CD4-positive, CD25-positive, alpha-beta regulatory T cell (primary cell): ENCODE results near the gene KRTAP5-6. TPM values are rescaled to one million over a fixed set of nuclear protein-coding genes. Genes with fewer than 3 reads are reported as not detected.

Experiments used
- ATAC-seq, 2 donors: fragments of 150-1000 bp; cut with Tn5 transposase; one replicate each; pipeline ENCODE4 v1.10.0; 2021; ENCODE audit warnings: low read depth in 2 of 2, moderate number of reproducible peaks in 2 of 2, moderate library complexity in 1 of 2
- DNase-seq, 3 donors: peaks; one replicate each; pipeline versions ENCODE4 v3.0.0 to v3.0.0-alpha.2; 2012 to 2022; ENCODE audit warnings: mixed read lengths in 1 of 3
- H3K27ac ChIP-seq: one replicate; pipeline ENCODE4 v1.7.0; 2013; ENCODE audit warnings: mild to moderate bottlenecking, low read length; ENCODE audit not compliant: insufficient read depth, poor library complexity, severe bottlenecking
- H3K27me3 ChIP-seq: one replicate; pipeline ENCODE4 v1.7.0; 2013; ENCODE audit warnings: low read length; ENCODE audit not compliant: control insufficient read depth, insufficient read depth
- H3K36me3 ChIP-seq: one replicate; pipeline ENCODE4 v1.7.0; 2013; ENCODE audit warnings: mild to moderate bottlenecking, low read length, moderate library complexity; ENCODE audit not compliant: control insufficient read depth, insufficient read depth
- H3K4me1 ChIP-seq: 2 replicates; pipeline ENCODE4 v1.7.0; 2013; ENCODE audit warnings: mild to moderate bottlenecking, low read length; ENCODE audit not compliant: insufficient read depth, control insufficient read depth, poor library complexity, severe bottlenecking
- H3K4me3 ChIP-seq: one replicate; pipeline ENCODE4 v1.7.0; 2013; ENCODE audit warnings: low read depth, mild to moderate bottlenecking, low read length, moderate library complexity
- H3K9me3 ChIP-seq, 2 experiments: 1 replicate in 1 of 2; 2 replicates in 1 of 2; pipeline ENCODE4 v1.7.0; 2013; ENCODE audit warnings: low read length in 2 of 2, mild to moderate bottlenecking in 1 of 2, moderate library complexity in 1 of 2; ENCODE audit not compliant: control insufficient read depth in 2 of 2
- H3K27ac Mint-ChIP-seq, 3 donors: one replicate each; pipeline ENCODE4 v1.8.0; 2020 to 2022; ENCODE audit warnings: mild to moderate bottlenecking in 3 of 3, mixed read lengths in 3 of 3, moderate library complexity in 2 of 3
- H3K27me3 Mint-ChIP-seq: one replicate; pipeline ENCODE4 v1.8.0; 2022; ENCODE audit warnings: mild to moderate bottlenecking, mixed read lengths
- H3K36me3 Mint-ChIP-seq: one replicate; pipeline ENCODE4 v1.8.0; 2020; ENCODE audit warnings: mixed read lengths
- H3K4me1 Mint-ChIP-seq, 4 donors: one replicate each; pipeline ENCODE4 v1.8.0; 2020 to 2022; ENCODE audit warnings: mixed read lengths in 4 of 4, mild to moderate bottlenecking in 1 of 4
- H3K4me3 Mint-ChIP-seq, 4 donors: one replicate each; pipeline ENCODE4 v1.8.0; 2020 to 2022; ENCODE audit warnings: mild to moderate bottlenecking in 4 of 4, mixed read lengths in 4 of 4, moderate library complexity in 3 of 4
- H3K9me3 Mint-ChIP-seq, 7 donors: one replicate each; pipeline ENCODE4 v1.8.0; 2020 to 2022; ENCODE audit warnings: mixed read lengths in 7 of 7, mild to moderate bottlenecking in 3 of 7, moderate library complexity in 2 of 7
- polyA plus RNA-seq, 4 donors: library from polyadenylated mRNA; unstranded; fragments of 300-500 nt; fragmentation: Illumina TruSeq; gene quantifications; one replicate each; pipeline ENCODE4 v1.2.3, GENCODE V29; 2021
- total RNA-seq: library from RNA; stranded (reverse); gene quantifications from one replicate; pipeline ENCODE4 v1.2.3, GENCODE V29; 2022

KRTAP5-6 gene
- total and polyA plus RNA-seq, 5 donors from 2014 or later = not detected

- ATAC-seq = no peak
- H3K27ac Mint-ChIP-seq = peak overlapping the region in 1 of 3 donors; percentile 49
Measured at GRCh38 chr11:1707751-1708150, 10.8 kb downstream of the KRTAP5-6 start.

DNA sequence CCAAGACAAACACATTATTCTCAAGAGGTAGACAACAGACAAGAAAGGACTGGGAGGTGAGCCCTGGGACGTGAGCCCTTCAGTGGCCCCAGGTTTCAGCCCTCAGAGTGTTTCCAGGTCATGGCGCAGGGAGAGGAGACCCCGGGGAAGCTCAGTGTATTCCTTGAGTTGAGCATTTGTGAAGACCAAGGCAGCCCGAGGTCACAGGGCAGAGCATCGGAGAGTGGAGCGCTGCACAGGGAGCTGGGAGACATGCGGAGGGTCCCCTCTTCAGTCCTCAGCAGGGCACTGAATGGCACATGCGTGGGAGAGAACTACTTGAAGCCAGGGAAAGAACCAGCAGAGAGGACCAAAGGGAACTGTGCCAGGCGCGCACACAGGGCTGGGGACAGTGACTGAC lies 11.7 kb downstream of the KRTAP5-6 start:
- Histone ChIP-seq H3K4me3 (no peak overlapping the region), H3K36me3 (no peaks in the 10 kb centered on the region), H3K27ac (no peak overlapping the region), H3K27me3 (no peaks in the 10 kb centered on the region), H3K4me1 (no peaks in the 10 kb centered on the region), H3K9me3 (no peaks in the 10 kb centered on the region)
- no peak overlapping the region for H3K27ac Mint-ChIP-seq
- H3K4me1 Mint-ChIP-seq = peaks cover 0 to 4% (median 0%) of the 10 kb centered on the region in 4 donors
- peaks cover 0 to 1% (median 0%) of the 10 kb centered on the region in 7 donors for H3K9me3 Mint-ChIP-seq
- peaks cover 9% of the 10 kb centered on the region for H3K27me3 Mint-ChIP-seq
- DNase-seq = no peak
- H3K36me3 Mint-ChIP-seq = no peaks in the 10 kb centered on the region
- H3K4me3 Mint-ChIP-seq = no peak overlapping the region
- no peak for ATAC-seq

More at GRCh38 chr11:1707751-1708150, 10.8 kb downstream of the KRTAP5-6 start:
- Histone ChIP-seq H3K9me3 (no peaks in the 10 kb centered on the region), H3K27me3 (no peaks in the 10 kb centered on the region), H3K27ac (no peak overlapping the region), H3K4me3 (no peak overlapping the region), H3K4me1 (no peaks in the 10 kb centered on the region), H3K36me3 (no peaks in the 10 kb centered on the region)
- no peak for DNase-seq
- H3K27me3 Mint-ChIP-seq = peaks cover 9% of the 10 kb centered on the region
- peaks cover 0 to 1% (median 0%) of the 10 kb centered on the region in 7 donors for H3K9me3 Mint-ChIP-seq
- H3K36me3 Mint-ChIP-seq = no peaks in the 10 kb centered on the region
- no peak overlapping the region for H3K4me3 Mint-ChIP-seq
- peaks cover 0 to 4% (median 0%) of the 10 kb centered on the region in 4 donors for H3K4me1 Mint-ChIP-seq

- no peak for DNase-seq
- no peaks in the 10 kb centered on the region for H3K9me3 ChIP-seq
- ATAC-seq = no peak
- Mint-ChIP-seq H3K9me3 (peaks cover 0 to 1% (median 0%) of the 10 kb centered on the region in 7 donors), H3K27me3 (peaks cover 16% of the 10 kb centered on the region), H3K36me3 (no peaks in the 10 kb centered on the region), H3K4me3 (no peak overlapping the region), H3K4me1 (no peaks in the 10 kb centered on the region), H3K27ac (no peak overlapping the region)
- no peaks in the 10 kb centered on the region for H3K36me3 ChIP-seq
- H3K27me3 ChIP-seq = peaks cover 3% of the 10 kb centered on the region
- no peaks in the 10 kb centered on the region for H3K4me1 ChIP-seq
- H3K4me3 ChIP-seq = no peak overlapping the region
- no peak overlapping the region for H3K27ac ChIP-seq
Measured at GRCh38 chr11:1714908-1715885, 18.2 kb downstream of the KRTAP5-6 start.

DNA sequence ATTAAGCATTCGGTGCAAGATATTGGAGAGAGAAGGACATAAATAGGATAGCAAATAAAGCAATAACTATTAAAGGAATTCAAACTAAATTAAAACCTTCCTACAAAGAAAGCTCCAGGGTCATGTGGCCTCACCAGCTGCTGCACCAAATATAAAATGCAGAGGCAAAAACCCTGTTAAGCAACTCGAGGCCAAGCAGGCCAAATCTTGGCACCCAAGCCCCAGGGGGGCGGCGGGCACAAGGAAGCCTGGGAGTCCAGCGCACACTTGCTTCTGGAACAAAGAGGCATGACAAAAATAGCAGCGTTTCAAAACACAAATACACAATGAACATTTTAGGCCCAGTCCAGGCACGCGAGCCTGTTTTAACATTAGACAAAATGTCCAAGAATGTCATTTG lies 20.8 kb downstream of the KRTAP5-6 start:
- H3K36me3 ChIP-seq = no peaks in the 10 kb centered on the region
- no peaks in the 10 kb centered on the region for H3K4me1 ChIP-seq
- H3K4me3 ChIP-seq = no peak overlapping the region
- peaks cover 3% of the 10 kb centered on the region for H3K27me3 ChIP-seq
- Mint-ChIP-seq H3K4me3 (no peak overlapping the region), H3K27me3 (peaks cover 19% of the 10 kb centered on the region), H3K4me1 (peaks cover 0 to 2% (median 0%) of the 10 kb centered on the region in 4 donors), H3K36me3 (no peaks in the 10 kb centered on the region), H3K27ac (no peak overlapping the region), H3K9me3 (no peaks in the 10 kb centered on the region)
- H3K27ac ChIP-seq = no peak overlapping the region
- no peak for ATAC-seq
- H3K9me3 ChIP-seq = no peaks in the 10 kb centered on the region
- DNase-seq = no peak

- H3K4me1 ChIP-seq = no peaks in the 10 kb centered on the region
- H3K27ac Mint-ChIP-seq = no peak overlapping the region
- H3K4me1 Mint-ChIP-seq = peaks cover 0 to 2% (median 0%) of the 10 kb centered on the region in 4 donors
- no peaks in the 10 kb centered on the region for H3K9me3 ChIP-seq
- H3K36me3 Mint-ChIP-seq = no peaks in the 10 kb centered on the region
- H3K4me3 Mint-ChIP-seq = no peak overlapping the region
- no peaks in the 10 kb centered on the region for H3K36me3 ChIP-seq
- peaks cover 25% of the 10 kb centered on the region for H3K27me3 Mint-ChIP-seq
- peaks cover 3% of the 10 kb centered on the region for H3K27me3 ChIP-seq
- H3K9me3 Mint-ChIP-seq = no peaks in the 10 kb centered on the region
- H3K27ac ChIP-seq = no peak overlapping the region
- DNase-seq = no peak
- no peak for ATAC-seq
- H3K4me3 ChIP-seq = no peak overlapping the region
Measured at GRCh38 chr11:1718326-1718725, 21.3 kb downstream of the KRTAP5-6 start.

DNA sequence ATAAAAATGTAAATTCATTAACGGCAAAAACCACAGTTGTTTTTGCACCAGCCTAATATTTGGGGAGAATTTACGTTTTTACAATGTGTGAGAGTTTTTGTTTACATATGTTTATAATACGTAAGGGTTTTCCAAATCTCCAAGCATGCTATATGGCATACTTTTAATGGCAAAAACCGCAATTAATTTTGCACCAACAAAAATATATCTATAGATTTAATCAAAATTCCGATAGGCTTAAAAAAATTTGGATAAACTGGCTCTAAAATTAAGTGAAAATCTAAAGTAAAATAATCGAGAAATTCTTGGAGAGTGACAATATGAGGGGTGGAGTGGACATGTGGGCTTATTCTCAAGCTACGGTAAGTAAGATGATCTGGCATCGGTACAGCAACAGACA lies 22.8 kb downstream of the KRTAP5-6 start:
- H3K4me1 ChIP-seq = no peaks in the 10 kb centered on the region
- no peak overlapping the region for H3K4me3 ChIP-seq
- H3K36me3 ChIP-seq = no peaks in the 10 kb centered on the region
- H3K27ac ChIP-seq = no peak overlapping the region
- no peaks in the 10 kb centered on the region for H3K9me3 Mint-ChIP-seq
- DNase-seq (no peak), ATAC-seq (no peak)
- H3K36me3 Mint-ChIP-seq = no peaks in the 10 kb centered on the region
- H3K4me3 Mint-ChIP-seq = no peak overlapping the region
- H3K4me1 Mint-ChIP-seq = peaks cover 0 to 2% (median 0%) of the 10 kb centered on the region in 4 donors
- no peak overlapping the region for H3K27ac Mint-ChIP-seq
- peaks cover 3% of the 10 kb centered on the region for H3K27me3 ChIP-seq
- peaks cover 32% of the 10 kb centered on the region for H3K27me3 Mint-ChIP-seq
- no peaks in the 10 kb centered on the region for H3K9me3 ChIP-seq

DNA sequence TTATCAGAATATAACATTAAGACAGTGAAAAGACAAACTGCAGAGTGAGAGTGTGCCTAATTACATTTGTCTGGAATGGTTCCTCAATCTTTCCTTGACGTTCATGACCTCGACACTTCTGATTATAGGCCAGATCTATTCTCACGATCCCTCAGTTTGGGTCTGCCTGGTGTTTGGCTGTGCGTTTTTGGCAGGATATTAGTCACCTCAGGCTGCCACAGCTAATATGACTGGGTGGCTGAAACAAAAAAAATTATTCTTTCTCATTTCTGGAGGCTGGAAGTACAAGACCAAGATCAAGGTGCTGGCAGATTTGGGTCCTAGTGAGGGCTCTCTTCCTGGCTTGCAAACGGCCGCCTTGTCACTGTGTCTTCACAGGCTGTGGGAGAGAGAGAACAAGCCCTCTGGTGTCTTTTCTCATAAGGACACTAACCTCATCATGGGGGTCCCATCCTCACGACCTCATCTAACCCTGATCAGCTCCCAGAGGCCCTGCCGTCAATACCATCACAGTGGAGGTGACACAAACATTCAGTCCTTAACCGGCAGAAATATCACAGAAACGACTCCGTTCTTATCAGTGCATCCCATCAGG lies 30.2 kb downstream of the KRTAP5-6 start:
- peaks cover 0 to 14% (median 4%) of the 10 kb centered on the region in 4 donors for H3K4me1 Mint-ChIP-seq
- no peaks in the 10 kb centered on the region for H3K9me3 Mint-ChIP-seq
- H3K36me3 Mint-ChIP-seq = no peaks in the 10 kb centered on the region
- H3K9me3 ChIP-seq = no peaks in the 10 kb centered on the region
- H3K27me3 ChIP-seq = peaks cover 11% of the 10 kb centered on the region
- H3K4me1 ChIP-seq = no peaks in the 10 kb centered on the region
- no peak for ATAC-seq
- no peaks in the 10 kb centered on the region for H3K36me3 ChIP-seq
- DNase-seq = no peak
- H3K27ac ChIP-seq = no peak overlapping the region
- H3K4me3 ChIP-seq = no peak overlapping the region
- H3K27me3 Mint-ChIP-seq = peaks cover 38% of the 10 kb centered on the region
- H3K27ac Mint-ChIP-seq = no peak overlapping the region
- H3K4me3 Mint-ChIP-seq = no peak overlapping the region
